KOPT-K1 (cell line): ENCODE measurements around the gene F10.
"Not testable (repeated sequence)": the region's sequence is repeated elsewhere in the genome, so short reads cannot be mapped to it uniquely, and the experiment has no call there.

Experiments used
- H3K27ac ChIP-seq: fragments of 200-600 bp; sonication (generic); 2 replicates; pipeline ENCODE4 v1.5.1; 2016; ENCODE audit warnings: antibody characterized with exemption, mild to moderate bottlenecking, low read depth, low read length; ENCODE audit not compliant: poor library complexity, severe bottlenecking
- H3K36me3 ChIP-seq: fragments of 200-600 bp; sonication (generic); 2 replicates; pipeline ENCODE4 v1.5.1; 2017; ENCODE audit warnings: antibody characterized with exemption, mild to moderate bottlenecking, low read length, moderate library complexity; ENCODE audit not compliant: insufficient read depth
- H3K9me3 ChIP-seq: fragments of 200-600 bp; sonication (generic); 2 replicates; pipeline ENCODE4 v1.5.1; 2017; ENCODE audit warnings: antibody characterized with exemption, low read length, mild to moderate bottlenecking; ENCODE audit not compliant: insufficient read depth, poor library complexity, severe bottlenecking

Gene F10

DNA sequence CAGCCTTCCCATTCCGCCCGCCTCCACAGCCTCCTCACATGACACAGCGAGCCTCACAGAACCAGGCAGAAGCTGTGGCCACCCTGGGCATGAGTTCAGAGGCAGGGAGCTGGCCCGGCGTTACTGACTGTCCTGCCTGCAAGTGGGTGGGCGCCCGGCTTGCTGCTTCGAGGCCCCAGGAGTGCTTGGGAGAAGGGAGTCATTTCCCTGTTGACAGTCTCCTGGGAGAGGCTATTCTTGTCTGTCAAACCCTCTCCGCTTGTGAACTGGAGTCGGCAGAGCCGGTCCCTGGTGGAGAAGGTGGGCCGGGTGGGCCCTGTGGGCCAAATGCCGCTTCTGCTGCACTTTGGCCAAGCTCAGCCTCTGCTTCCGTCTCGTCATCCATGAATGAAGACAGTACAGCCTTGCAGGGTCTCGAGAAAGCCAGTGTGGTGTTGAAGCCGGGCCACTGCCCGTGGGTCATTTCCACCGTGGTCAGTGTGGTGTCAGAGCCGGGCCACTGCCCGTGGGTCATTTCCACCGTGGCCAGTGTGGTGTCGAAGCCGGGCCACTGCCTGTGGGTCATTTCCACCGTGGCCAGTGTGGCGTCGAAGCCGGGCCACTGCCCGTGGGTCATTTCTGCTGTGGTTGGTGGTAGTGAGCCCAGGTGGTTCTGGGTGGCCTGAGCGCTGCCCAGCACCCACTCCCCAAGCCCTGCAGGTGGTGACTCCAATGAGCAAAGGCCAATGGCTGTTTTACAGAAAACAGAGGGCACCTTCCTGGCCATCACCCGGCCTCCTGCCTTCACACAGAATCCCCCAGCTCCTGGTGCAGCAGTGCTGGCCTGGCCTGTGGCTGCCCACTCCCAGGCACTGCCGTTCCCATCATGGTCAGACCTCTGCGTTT, 30.5 kb upstream of the F10 start:
- H3K36me3 ChIP-seq, result no peaks in the 10 kb centered on the region
- no peak overlapping the region for H3K27ac ChIP-seq
- no peaks in the 10 kb centered on the region for H3K9me3 ChIP-seq

- no peaks in the 10 kb centered on the region for H3K9me3 ChIP-seq
- no peak overlapping the region for H3K27ac ChIP-seq
- no peaks in the 10 kb centered on the region for H3K36me3 ChIP-seq
These were observed 29.6 kb upstream of the F10 start for GRCh38 chr13:113092776-113093579.

DNA sequence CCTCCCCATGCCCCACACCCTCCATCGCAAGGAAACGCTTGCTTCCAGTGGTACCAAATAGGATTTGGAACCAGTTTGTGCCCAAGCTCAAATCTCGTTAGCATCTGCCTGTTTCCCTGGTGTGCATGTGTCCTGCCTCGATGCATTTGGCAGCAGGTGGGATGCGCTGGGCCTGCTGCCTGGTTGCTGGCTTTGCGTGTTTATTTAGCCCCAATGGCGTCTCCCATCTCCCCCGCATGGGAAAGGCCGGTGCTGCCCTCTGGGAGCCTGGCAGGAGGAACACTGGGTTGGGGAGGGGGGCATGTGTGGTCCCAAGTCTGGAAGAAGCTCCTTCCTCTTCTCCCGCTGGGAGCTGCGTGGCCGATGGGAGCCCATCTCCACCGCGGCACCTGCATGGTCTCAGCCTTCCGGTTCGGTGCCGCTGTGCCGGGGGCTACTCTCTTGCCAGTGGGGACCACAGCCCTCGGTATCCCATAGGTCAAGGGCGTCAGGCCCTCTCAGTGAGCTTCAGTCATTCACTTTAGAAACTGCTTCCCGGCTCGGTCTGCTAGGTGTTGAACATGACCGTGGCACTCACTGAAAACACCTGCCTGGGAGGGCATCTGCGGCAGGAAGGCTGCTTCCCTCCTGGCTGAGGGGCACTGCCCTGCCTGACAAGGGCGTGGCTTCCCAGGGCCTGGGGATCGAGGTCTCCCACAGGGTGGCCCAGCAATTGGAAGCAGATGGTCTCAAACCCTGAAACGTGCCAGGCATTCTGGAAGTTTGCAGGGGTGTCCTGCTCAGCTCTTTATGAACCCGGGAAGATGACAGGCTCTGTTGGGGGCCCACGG, 28.8 kb upstream of the F10 start:
- H3K9me3 ChIP-seq, result no peaks in the 10 kb centered on the region
- H3K27ac ChIP-seq, result no peak overlapping the region
- H3K36me3 ChIP-seq, result no peaks in the 10 kb centered on the region

DNA sequence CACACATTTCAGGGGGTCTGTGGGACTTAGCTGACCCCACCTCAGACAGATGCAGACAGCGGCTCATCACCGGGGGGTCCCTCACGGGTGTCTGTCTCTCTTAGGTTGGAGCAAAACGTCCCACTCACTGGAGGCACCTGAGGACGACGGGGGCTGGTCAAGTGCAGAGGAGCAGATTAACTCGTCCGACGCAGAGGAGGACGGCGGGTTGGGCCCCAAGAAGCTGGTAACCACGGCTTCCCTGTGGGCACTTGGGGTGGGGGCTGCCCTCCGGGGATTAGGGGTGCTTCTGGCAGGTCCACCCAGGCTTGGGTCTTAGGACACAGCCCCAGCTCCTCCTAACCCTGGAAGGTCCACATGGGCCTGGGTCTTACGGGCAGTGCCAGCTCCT, 28.2 kb upstream of the F10 start:
- H3K36me3 ChIP-seq, result no peaks in the 10 kb centered on the region
- no peak overlapping the region for H3K27ac ChIP-seq
- H3K9me3 ChIP-seq, result no peaks in the 10 kb centered on the region

DNA sequence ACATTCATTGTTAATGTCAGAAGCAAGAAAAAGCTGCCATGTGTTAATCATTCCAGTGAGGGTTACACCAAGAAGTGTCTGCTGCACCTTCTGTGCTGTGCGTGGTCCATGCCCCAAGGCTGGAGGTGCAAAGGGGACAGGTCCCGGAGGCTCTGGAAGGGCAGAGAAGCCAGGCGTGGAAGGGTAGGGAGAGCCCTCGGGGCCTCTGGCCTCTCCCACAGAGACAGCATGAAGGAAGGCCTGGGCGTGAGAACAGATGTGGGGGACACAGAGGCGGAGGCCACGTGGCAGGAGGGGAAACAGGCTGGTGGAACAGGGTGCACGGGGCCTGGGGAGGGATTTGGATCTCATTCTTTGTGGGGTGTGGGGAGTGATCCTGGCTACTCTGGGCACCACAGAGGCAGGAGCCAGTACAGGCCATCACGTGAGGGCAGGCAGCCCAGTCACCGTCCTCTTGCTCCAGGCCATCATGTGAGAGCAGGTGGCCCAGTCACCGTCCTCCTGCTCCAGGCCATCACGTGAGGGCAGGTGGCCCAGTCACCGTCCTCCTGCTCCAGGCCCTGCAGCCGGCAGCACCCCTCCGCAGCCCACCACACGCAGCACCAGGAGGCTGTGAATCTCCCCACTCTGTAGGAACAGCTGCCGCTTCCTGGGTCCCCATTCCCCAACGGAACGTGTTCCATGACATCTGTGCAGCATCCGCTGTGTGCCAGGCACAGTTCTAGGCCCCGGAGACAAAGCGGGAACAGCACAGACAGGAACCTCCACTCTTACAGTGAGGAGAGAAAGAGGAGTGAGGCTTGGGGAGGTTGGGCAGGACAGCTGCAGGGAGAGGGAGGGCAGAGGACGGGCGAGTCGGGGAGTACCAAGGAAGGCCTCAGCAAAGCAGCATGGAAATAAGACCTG, 27.2 kb upstream of the F10 start:
- Histone ChIP-seq H3K36me3 (no peaks in the 10 kb centered on the region), H3K9me3 (no peaks in the 10 kb centered on the region), H3K27ac (no peak overlapping the region)

- no peaks in the 10 kb centered on the region for H3K9me3 ChIP-seq
- no peaks in the 10 kb centered on the region for H3K36me3 ChIP-seq
- H3K27ac ChIP-seq, result no peak overlapping the region
These were observed 26.4 kb upstream of the F10 start for GRCh38 chr13:113096052-113096744.

DNA sequence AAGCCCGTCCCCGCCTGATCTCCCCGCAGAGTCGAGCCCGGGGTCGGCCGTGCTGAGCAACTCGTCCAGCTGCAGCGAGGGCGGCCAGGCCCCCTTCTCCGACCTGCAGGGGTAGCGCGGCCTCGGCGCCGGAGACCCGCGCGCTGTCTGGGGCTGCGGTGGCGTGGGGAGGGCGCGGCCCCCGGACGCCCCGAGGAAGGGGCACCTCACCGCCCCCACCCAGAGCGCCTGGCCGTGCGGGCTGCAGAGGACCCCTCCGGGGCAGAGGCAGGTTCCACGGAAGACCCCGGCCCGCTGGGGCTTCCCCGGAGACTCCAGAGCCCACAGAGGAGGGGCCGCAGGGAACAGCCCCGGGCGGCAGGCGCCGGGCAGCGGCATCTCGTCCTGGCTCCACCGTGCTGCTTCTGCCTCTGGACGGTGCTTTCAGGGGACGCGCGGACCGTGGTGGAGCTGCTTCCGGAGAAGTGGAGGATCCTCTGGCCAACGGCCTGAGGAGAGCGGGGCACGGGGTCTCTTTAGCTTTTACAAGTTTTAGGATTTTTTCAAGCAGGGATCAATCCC, 25.8 kb upstream of the F10 start:
- Histone ChIP-seq H3K36me3 (no peaks in the 10 kb centered on the region), H3K27ac (no peak overlapping the region), H3K9me3 (no peaks in the 10 kb centered on the region)

DNA sequence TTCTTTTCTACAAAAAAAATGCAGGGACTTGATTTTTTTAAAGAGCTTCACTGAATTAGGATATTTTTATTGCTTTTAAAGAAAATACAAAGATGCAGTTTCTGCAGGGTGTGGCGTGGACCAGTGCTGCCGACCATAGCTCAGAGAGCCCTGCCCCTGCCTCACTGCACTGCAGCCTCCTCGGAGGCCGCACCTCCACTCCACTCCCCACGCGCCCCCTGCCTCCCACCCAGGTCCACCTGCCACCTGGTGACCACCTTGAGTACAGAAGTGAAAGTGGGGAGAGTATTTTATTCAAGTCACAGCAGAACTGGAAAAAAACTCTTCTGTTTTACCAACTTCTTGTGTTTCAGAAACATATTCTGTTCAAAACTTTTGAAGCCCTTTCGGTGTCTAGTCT, 24.9 kb upstream of the F10 start:
- no peaks in the 10 kb centered on the region for H3K36me3 ChIP-seq
- no peaks in the 10 kb centered on the region for H3K9me3 ChIP-seq
- H3K27ac ChIP-seq, result no peak overlapping the region

DNA sequence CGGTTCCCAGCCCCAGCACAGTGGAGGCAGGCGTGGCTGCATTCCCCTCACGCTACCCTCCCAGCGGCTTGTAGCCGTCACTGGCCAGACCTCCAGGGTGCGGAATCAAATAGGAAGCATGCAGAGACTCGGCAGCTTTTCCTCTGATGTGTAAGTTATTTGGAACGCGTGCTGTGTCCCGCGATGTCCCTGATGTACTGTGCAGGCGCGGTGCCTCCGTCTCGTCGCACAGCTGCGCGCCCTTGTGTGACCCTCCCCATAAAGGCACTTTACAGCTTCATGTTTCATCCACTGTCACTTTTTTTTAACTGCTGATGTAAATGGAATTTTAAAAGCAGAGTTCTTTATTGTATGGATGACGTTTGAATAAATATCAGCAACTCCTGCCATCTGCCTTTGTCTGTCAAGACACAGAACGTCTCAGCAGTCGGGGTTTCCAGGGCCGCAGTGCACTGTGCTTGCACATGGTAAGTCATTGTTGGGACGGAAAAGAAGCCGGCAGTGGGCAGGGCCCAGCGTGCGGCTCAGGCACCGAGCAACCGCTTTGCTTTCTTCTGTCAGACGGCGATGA, 24.4 kb upstream of the F10 start:
- Histone ChIP-seq H3K9me3 (no peaks in the 10 kb centered on the region), H3K36me3 (no peaks in the 10 kb centered on the region), H3K27ac (no peak overlapping the region)

DNA sequence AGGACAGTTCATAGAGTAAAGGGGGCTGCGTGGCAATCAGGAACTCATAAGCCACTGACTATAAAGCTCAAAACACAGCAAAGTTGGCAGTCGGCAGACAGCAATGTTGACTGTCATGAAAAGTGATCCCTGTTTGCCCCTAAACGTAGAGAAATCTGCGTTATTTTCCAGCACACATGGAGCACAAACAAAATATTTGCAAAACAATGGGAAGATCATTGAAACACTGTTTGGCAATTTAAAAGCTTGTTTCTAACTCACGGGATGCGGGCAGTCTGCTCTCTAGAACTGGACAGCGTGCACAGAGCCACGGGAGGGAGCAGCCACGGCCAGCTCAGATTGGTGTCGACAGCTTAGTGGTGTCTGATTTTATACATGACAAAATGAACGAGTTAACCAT, 23.5 kb upstream of the F10 start:
- Histone ChIP-seq H3K9me3 (no peaks in the 10 kb centered on the region), H3K27ac (no peak overlapping the region), H3K36me3 (no peaks in the 10 kb centered on the region)

- not testable (repeated sequence) for H3K9me3 ChIP-seq, H3K27ac ChIP-seq, H3K36me3 ChIP-seq
These were observed 20.3 kb upstream of the F10 start for GRCh38 chr13:113102302-113102701.

DNA sequence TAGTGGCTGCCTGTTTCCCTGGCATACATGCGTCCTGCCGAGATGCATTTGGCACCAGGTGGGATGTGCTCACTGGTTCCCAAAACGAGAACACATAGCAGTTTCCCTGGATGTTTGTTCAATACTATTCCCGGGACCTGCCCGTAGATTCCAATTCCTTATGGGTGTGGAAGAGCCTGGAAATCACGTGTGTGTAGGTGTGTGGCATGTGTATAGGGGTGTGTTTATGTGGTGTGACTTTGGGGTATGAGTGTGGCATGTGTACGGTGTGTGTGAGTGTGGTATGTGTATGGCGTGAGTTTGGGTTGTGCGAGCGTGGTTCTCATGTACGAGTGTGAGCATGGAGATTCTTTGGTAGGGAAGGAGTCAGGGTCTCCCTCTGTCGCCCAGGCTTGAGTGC, 19.9 kb upstream of the F10 start:
- H3K9me3 ChIP-seq, result no peaks in the 10 kb centered on the region
- no peaks in the 10 kb centered on the region for H3K36me3 ChIP-seq
- H3K27ac ChIP-seq, result no peak overlapping the region

DNA sequence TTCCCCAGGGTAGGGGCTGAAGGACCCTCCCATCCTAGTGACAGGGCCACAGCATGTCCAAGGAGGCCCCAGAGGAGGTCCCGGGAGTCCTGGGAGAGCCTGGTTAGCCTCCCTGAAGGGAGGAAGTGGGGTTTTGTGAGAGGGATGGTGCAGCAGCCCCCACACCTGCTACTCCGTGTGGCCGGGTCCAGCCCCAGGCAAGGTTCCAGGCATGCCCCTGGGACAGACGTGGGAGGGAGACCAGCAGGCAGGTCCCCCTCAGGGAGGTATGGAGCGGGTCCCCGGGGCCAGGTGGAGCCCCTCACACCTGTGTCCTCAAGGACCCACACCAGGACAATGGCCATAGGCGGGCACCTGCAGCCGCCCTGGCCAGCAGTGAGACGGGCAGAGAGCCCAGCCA, 19.0 kb upstream of the F10 start:
- Histone ChIP-seq H3K27ac (no peak overlapping the region), H3K9me3 (no peaks in the 10 kb centered on the region), H3K36me3 (no peaks in the 10 kb centered on the region)
